HCT116 (cell line): ENCODE data around the gene EGFL8. TPM values are rescaled to one million over a fixed set of nuclear protein-coding genes. Genes with fewer than 3 reads are reported as not detected.

Source experiments
- ATAC-seq: fragments of 200-7000 bp; cut with Tn5 transposase; 2 replicates; pipeline ENCODE4 v1.9.1; 2020; ENCODE audit warnings: mild to moderate bottlenecking, moderate library complexity
- BruUV-seq: library from RNA; stranded (reverse); fragments of 400-500 nt; replicated peaks from 2 replicates; lab custom pipeline; 2021; lab: Mats Ljungman, UMichigan
- CTCF ChIA-PET: fragments of 300-600 bp; sonication (Branson Sonifier 250); formaldehyde crosslinking; loops from one replicate; lab custom pipeline; 2021; ENCODE audit warnings: antibody characterized with exemption; lab: Charles Lee
- POLR2A ChIA-PET: fragments of 300-600, 350-600 bp; sonication (Branson Sonifier 250); formaldehyde crosslinking; loops from one replicate; lab custom pipeline; 2021; ENCODE audit warnings: antibody characterized with exemption; lab: Charles Lee
- RAD21 ChIA-PET, 2 experiments: fragments of 300-600 bp; sonication (Branson Sonifier 250); formaldehyde crosslinking; loops; one replicate each; lab custom pipeline; 2023; ENCODE audit warnings: low total read pairs in 2 of 2; ENCODE audit not compliant: uncharacterized antibody in 2 of 2, unreplicated experiment in 2 of 2, low non-redundant PET in 1 of 2; lab: Charles Lee
- DNase-seq: peaks from one replicate; pipeline ENCODE4 v3.0.0-alpha.2; 2010; ENCODE audit warnings: low read depth, low spot score
- H2AFZ ChIP-seq: fragments of 200-600 bp; shearing (Covaris generic), sonication (generic); 2 replicates; pipeline ENCODE4 v1.6.1; 2017; ENCODE audit warnings: low read depth, mixed run types, mixed read lengths, antibody characterized with exemption, low read length; ENCODE audit not compliant: poor library complexity, severe bottlenecking
- H3K27ac ChIP-seq: 2 replicates; pipeline ENCODE4 v1.5.1; 2012; ENCODE audit warnings: low read depth, low read length
- H3K27me3 ChIP-seq: fragments of 200-600 bp; sonication (generic); 2 replicates; pipeline ENCODE4 v1.6.1; 2016; ENCODE audit warnings: mixed run types, low read length, mixed read lengths; ENCODE audit not compliant: insufficient read depth
- H3K36me3 ChIP-seq, 2 experiments: fragments of 200-500 bp in 1 of 2; fragments of 200-600 bp in 1 of 2; sonication (Bioruptor generic) in 1 of 2; sonication (generic) in 1 of 2; 2 replicates each; pipeline versions ENCODE4 v1.5.1 to v1.6.1; 2014 to 2016; ENCODE audit warnings: low read length in 2 of 2, inconsistent platforms in 1 of 2, mixed read lengths in 1 of 2, mixed run types in 1 of 2; ENCODE audit not compliant: insufficient read depth in 2 of 2, control insufficient read depth in 1 of 2
- H3K4me1 ChIP-seq, 2 experiments: fragments of 200-600 bp in 1 of 2; sonication (generic) in 1 of 2; 2 replicates each; pipeline versions ENCODE4 v1.5.1 to v1.6.1; 2012 to 2017; ENCODE audit warnings: low read length in 2 of 2, inconsistent platforms in 1 of 2, mild to moderate bottlenecking in 1 of 2, mixed read lengths in 1 of 2, mixed run types in 1 of 2, moderate library complexity in 1 of 2; ENCODE audit not compliant: insufficient read depth in 2 of 2, control insufficient read depth in 1 of 2
- H3K4me2 ChIP-seq: fragments of 200-600 bp; sonication (generic); 2 replicates; pipeline ENCODE4 v1.6.1; 2017; ENCODE audit warnings: mixed run types, low read length, mixed read lengths
- H3K4me3 ChIP-seq, 2 experiments: fragments of 200-600 bp in 1 of 2; sonication (generic) in 1 of 2; replicated peaks in 1 of 2; 2 replicates each; pipeline ENCODE4 v1.5.1; 2011 to 2016; ENCODE audit warnings: low read length in 2 of 2, control low read depth in 1 of 2, low read depth in 1 of 2, mild to moderate bottlenecking in 1 of 2, mixed read lengths in 1 of 2, mixed run types in 1 of 2
- H3K79me2 ChIP-seq: fragments of 200-600 bp; sonication (generic); 2 replicates; pipeline ENCODE4 v1.6.1; 2017; ENCODE audit warnings: mild to moderate bottlenecking, mixed run types, low read length, moderate library complexity, mixed read lengths; ENCODE audit not compliant: insufficient read depth
- H3K9ac ChIP-seq: fragments of 200-600 bp; sonication (generic); 2 replicates; pipeline ENCODE4 v1.6.1; 2016; ENCODE audit warnings: low read length, mixed read lengths
- H3K9me2 ChIP-seq: fragments of 200-600 bp; sonication (generic), shearing (Covaris generic); 2 replicates; pipeline ENCODE4 v1.6.1; 2017; ENCODE audit warnings: mixed run types, mild to moderate bottlenecking, moderate library complexity; ENCODE audit not compliant: insufficient read depth
- H3K9me3 ChIP-seq, 2 experiments: fragments of 200-500 bp in 1 of 2; fragments of 200-600 bp in 1 of 2; sonication (Bioruptor generic) in 1 of 2; sonication (generic) in 1 of 2; 2 replicates each; pipeline ENCODE4 v1.6.1; 2014 to 2017; ENCODE audit warnings: low read length in 2 of 2, mixed read lengths in 2 of 2, inconsistent platforms in 1 of 2, low read depth in 1 of 2, mild to moderate bottlenecking in 1 of 2, mixed run types in 1 of 2, moderate library complexity in 1 of 2; ENCODE audit not compliant: control insufficient read depth in 1 of 2, insufficient read depth in 1 of 2
- H4K20me1 ChIP-seq: fragments of 200-600 bp; sonication (generic), shearing (Covaris generic); 2 replicates; pipeline ENCODE4 v1.6.1; 2017; ENCODE audit warnings: mixed run types, mild to moderate bottlenecking, moderate library complexity; ENCODE audit not compliant: insufficient read depth
- CBX3 ChIP-seq: IDR thresholded peaks from 2 replicates; pipeline ENCODE4 v1.6.1; 2012; ENCODE audit warnings: low read depth
- CEBPB ChIP-seq: IDR thresholded peaks from 2 replicates; pipeline ENCODE4 v1.6.1; 2012; ENCODE audit warnings: low read depth
- EGR1 ChIP-seq: IDR thresholded peaks from 2 replicates; pipeline ENCODE4 v1.6.1; 2012; ENCODE audit warnings: low read depth
- ELF1 ChIP-seq: IDR thresholded peaks from 2 replicates; pipeline ENCODE4 v1.6.1; 2012; ENCODE audit warnings: low read depth, borderline replicate concordance
- EZH2 ChIP-seq: fragments of 200-600 bp; sonication (generic); IDR thresholded peaks from 2 replicates; pipeline ENCODE4 v1.6.1; 2017; ENCODE audit warnings: antibody characterized with exemption, mixed run types
- EZH2phosphoT487 ChIP-seq: fragments of 200-600 bp; IDR thresholded peaks from 2 replicates; pipeline ENCODE4 v1.6.1; 2018; ENCODE audit warnings: antibody characterized with exemption, borderline replicate concordance
- JUND ChIP-seq: IDR thresholded peaks from 2 replicates; pipeline ENCODE4 v1.6.1; 2012
- POLR2A ChIP-seq: IDR thresholded peaks from 2 replicates; pipeline ENCODE4 v1.7.0; 2011; ENCODE audit warnings: borderline replicate concordance; ENCODE audit not compliant: insufficient read depth, insufficient read length; ENCODE audit errors: extremely low read depth
- POLR2AphosphoS5 ChIP-seq: IDR thresholded peaks from 2 replicates; pipeline ENCODE4 v1.6.1; 2011; ENCODE audit warnings: mild to moderate bottlenecking, low read depth, low read length, moderate library complexity
- RAD21 ChIP-seq: IDR thresholded peaks from 2 replicates; pipeline ENCODE4 v1.6.1; 2012; ENCODE audit warnings: low read depth, mild to moderate bottlenecking
- SIN3A ChIP-seq: IDR thresholded peaks from 2 replicates; pipeline ENCODE4 v1.6.1; 2012; ENCODE audit warnings: low read depth
- SP1 ChIP-seq: IDR thresholded peaks from 2 replicates; pipeline ENCODE4 v1.6.1; 2012; ENCODE audit warnings: low read depth
- SRF ChIP-seq: IDR thresholded peaks from 2 replicates; pipeline ENCODE4 v1.6.1; 2012; ENCODE audit warnings: low read depth
- TCF7L2 ChIP-seq: IDR thresholded peaks from 2 replicates; pipeline ENCODE4 v1.7.0; 2011; ENCODE audit warnings: borderline replicate concordance, inconsistent platforms; ENCODE audit not compliant: insufficient read depth, insufficient read length; ENCODE audit errors: extremely low read depth
- YY1 ChIP-seq: IDR thresholded peaks from 2 replicates; pipeline ENCODE4 v1.6.1; 2011; ENCODE audit warnings: low read length, low read depth, moderate library complexity, mild to moderate bottlenecking; ENCODE audit not compliant: insufficient replicate concordance; ENCODE audit errors: extremely low read depth
- ZNF274 ChIP-seq: fragments of 200-500 bp; sonication (Bioruptor generic); IDR thresholded peaks from 2 replicates; pipeline ENCODE4 v1.6.1; 2014; ENCODE audit warnings: mild to moderate bottlenecking, low read depth, low read length, inconsistent platforms
- intact Hi-C: fragments of 100-400 bp; cut with micrococcal nuclease; formaldehyde crosslinking; loops from 2 replicates; pipeline ENCODE4 v1.10.0; 2022
- total RNA-seq: library from RNA; stranded (reverse); gene quantifications from one replicate; pipeline ENCODE4 v1.2.1, GENCODE V29; 2021; ENCODE audit not compliant: unreplicated experiment
- TF ChIP-seq, protein P1 (sequence below): IDR thresholded peaks from 2 replicates; pipeline ENCODE4 v1.6.1; 2011; ENCODE audit warnings: mild to moderate bottlenecking, low read length, moderate library complexity; ENCODE audit not compliant: insufficient replicate concordance; ENCODE audit errors: extremely low read depth
- TF ChIP-seq, protein P2 (sequence below): IDR thresholded peaks from 2 replicates; pipeline ENCODE4 v1.6.1; 2012
- TF ChIP-seq, protein P3 (sequence below): IDR thresholded peaks from 2 replicates; pipeline ENCODE4 v1.6.1; 2012
- TF ChIP-seq, protein P4 (sequence below), 3 experiments: fragments of 200-600 bp in 1 of 3; sonication (generic) in 1 of 3; IDR thresholded peaks in 2 of 3; conservative IDR thresholded peaks in 1 of 3; 2 replicates each; pipeline ENCODE4 v1.5.1; 2012 to 2017; ENCODE audit warnings: low read depth in 2 of 3, low read length in 2 of 3, antibody characterized with exemption in 1 of 3, borderline replicate concordance in 1 of 3, control low read depth in 1 of 3, mild to moderate bottlenecking in 1 of 3, mixed read lengths in 1 of 3, mixed run types in 1 of 3, moderate library complexity in 1 of 3; ENCODE audit not compliant: insufficient read depth in 1 of 3

Gene EGFL8
- total RNA-seq, 1 experiment from 2014 or later = 29.0 TPM

DNA sequence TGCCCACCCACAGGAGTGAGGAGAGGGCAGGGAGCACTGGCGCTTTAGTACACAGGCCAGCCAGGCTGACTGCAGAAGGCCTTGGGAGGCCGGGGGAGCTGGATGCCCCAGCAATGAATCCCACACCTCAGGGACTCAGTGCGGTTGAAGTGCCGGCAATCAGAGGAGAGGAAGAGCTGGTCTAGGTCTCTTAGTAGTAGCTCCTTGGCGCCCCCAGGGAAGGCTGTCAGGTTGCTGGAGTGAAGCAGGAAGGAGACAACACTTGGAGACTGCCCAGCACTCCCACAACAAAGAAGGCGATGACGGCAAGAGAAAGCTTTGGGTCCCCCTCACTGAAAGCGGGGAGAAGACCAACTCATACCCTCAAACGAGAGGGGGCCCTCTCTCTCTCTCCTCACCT lies 46.9 kb upstream of the EGFL8 start:
- Histone ChIP-seq H3K4me1 (peaks cover 0 to 28% of the 10 kb centered on the region in 2 experiments; a peak in 2 of 4 replicates), H2AFZ (no peak overlapping the region), H3K4me2 (no peak overlapping the region), H3K9me3 (no peaks in the 10 kb centered on the region), H3K9ac (no peak overlapping the region), H3K9me2 (no peaks in the 10 kb centered on the region), H3K4me3 (no peak overlapping the region), H3K36me3 (peaks cover 16 to 21% of the 10 kb centered on the region in 2 experiments), H3K27ac (no peak overlapping the region), H3K79me2 (no peaks in the 10 kb centered on the region), H3K27me3 (no peaks in the 10 kb centered on the region), H4K20me1 (no peaks in the 10 kb centered on the region)
- TF ChIP-seq, protein P1, sequence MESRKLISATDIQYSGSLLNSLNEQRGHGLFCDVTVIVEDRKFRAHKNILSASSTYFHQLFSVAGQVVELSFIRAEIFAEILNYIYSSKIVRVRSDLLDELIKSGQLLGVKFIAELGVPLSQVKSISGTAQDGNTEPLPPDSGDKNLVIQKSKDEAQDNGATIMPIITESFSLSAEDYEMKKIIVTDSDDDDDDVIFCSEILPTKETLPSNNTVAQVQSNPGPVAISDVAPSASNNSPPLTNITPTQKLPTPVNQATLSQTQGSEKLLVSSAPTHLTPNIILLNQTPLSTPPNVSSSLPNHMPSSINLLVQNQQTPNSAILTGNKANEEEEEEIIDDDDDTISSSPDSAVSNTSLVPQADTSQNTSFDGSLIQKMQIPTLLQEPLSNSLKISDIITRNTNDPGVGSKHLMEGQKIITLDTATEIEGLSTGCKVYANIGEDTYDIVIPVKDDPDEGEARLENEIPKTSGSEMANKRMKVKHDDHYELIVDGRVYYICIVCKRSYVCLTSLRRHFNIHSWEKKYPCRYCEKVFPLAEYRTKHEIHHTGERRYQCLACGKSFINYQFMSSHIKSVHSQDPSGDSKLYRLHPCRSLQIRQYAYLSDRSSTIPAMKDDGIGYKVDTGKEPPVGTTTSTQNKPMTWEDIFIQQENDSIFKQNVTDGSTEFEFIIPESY = no peak
- TF ChIP-seq POLR2A (no peak), ZNF274 (no peak), ELF1 (no peak), EZH2phosphoT487 (no peak), CEBPB (no peak), SP1 (no peak), EZH2 (no peak), RAD21 (no peak), SIN3A (no peak), JUND (no peak), SRF (no peak), YY1 (no peak), POLR2AphosphoS5 (no peak), EGR1 (no peak), CBX3 (no peak), TCF7L2 (no peak)
- TF ChIP-seq, protein P2, sequence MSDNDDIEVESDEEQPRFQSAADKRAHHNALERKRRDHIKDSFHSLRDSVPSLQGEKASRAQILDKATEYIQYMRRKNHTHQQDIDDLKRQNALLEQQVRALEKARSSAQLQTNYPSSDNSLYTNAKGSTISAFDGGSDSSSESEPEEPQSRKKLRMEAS = no peak
- TF ChIP-seq, protein P3, sequence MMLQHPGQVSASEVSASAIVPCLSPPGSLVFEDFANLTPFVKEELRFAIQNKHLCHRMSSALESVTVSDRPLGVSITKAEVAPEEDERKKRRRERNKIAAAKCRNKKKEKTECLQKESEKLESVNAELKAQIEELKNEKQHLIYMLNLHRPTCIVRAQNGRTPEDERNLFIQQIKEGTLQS = no peak
- TF ChIP-seq, protein P4, sequence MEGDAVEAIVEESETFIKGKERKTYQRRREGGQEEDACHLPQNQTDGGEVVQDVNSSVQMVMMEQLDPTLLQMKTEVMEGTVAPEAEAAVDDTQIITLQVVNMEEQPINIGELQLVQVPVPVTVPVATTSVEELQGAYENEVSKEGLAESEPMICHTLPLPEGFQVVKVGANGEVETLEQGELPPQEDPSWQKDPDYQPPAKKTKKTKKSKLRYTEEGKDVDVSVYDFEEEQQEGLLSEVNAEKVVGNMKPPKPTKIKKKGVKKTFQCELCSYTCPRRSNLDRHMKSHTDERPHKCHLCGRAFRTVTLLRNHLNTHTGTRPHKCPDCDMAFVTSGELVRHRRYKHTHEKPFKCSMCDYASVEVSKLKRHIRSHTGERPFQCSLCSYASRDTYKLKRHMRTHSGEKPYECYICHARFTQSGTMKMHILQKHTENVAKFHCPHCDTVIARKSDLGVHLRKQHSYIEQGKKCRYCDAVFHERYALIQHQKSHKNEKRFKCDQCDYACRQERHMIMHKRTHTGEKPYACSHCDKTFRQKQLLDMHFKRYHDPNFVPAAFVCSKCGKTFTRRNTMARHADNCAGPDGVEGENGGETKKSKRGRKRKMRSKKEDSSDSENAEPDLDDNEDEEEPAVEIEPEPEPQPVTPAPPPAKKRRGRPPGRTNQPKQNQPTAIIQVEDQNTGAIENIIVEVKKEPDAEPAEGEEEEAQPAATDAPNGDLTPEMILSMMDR (IDR thresholded peaks at IDR 0.05 in 2 of 3, conservative IDR thresholded peaks at IDR 0.05 in 1 of 3; ENCODE audit: borderline replicate concordance in 1 of 3, insufficient read depth in 1 of 3, low read depth in 2 of 3, low read length in 2 of 3) = no peak
- POLR2A ChIA-PET = no interaction called here
- CTCF ChIA-PET = interaction anchor here (0.5 to 3.4 kb wide), 2 partner anchors 36 to 78 kb away, joined by 3 to 18 read pairs; no protein-coding TSS in a partner anchor
- intact Hi-C loops = loop anchor here (5.0 kb wide), 2 partner anchors 125 to 585 kb away; no protein-coding TSS in a partner anchor
- BruUV-seq = no TSS peak
- RAD21 ChIA-PET = no interaction called here
- no peak for DNase-seq
- no peak for ATAC-seq
